ENCODE data around the gene NTPCR.

Gene NTPCR

GRCh38 chr1:232980355-232980978 lies 30.1 kb downstream of the NTPCR start:
- H3K36me3 ChIP-seq = peaks cover 26% of the 10 kb centered on the region
- H3K4me3 ChIP-seq (ENCODE audit: low read depth, low read length) = no peak overlapping the region
- peak; percentile 55 for TF ChIP-seq CTCF (IDR thresholded peaks at IDR 0.05; ENCODE audit: low read depth, low read length)
- H3K27me3 ChIP-seq (ENCODE audit: insufficient read depth, low read depth, severe bottlenecking) = no peaks in the 10 kb centered on the region
- peak; percentile 64 for DNase-seq
- H3K27ac ChIP-seq = no peak overlapping the region
- H3K9me3 ChIP-seq (ENCODE audit: severe bottlenecking) = no peaks in the 10 kb centered on the region

GRCh38 chr1:232980986-232981560 lies 30.7 kb downstream of the NTPCR start:
- no peak overlapping the region for H3K4me3 ChIP-seq (ENCODE audit: low read depth, low read length)
- H3K27ac ChIP-seq = no peak overlapping the region
- no peaks in the 10 kb centered on the region for H3K27me3 ChIP-seq (ENCODE audit: insufficient read depth, low read depth, severe bottlenecking)
- no peak for TF ChIP-seq CTCF (IDR thresholded peaks at IDR 0.05; ENCODE audit: low read depth, low read length)
- H3K9me3 ChIP-seq (ENCODE audit: severe bottlenecking) = no peaks in the 10 kb centered on the region
- DNase-seq = no peak
- H3K36me3 ChIP-seq = peaks cover 26% of the 10 kb centered on the region

- no peaks in the 10 kb centered on the region for H3K27me3 ChIP-seq (ENCODE audit: insufficient read depth, low read depth, severe bottlenecking)
- no peak for TF ChIP-seq CTCF (IDR thresholded peaks at IDR 0.05; ENCODE audit: low read depth, low read length)
- no peak overlapping the region for H3K27ac ChIP-seq
- H3K4me3 ChIP-seq (ENCODE audit: low read depth, low read length) = no peak overlapping the region
- peaks cover 14% of the 10 kb centered on the region; the same call in 1 of the 2 replicates for H3K36me3 ChIP-seq
- no peak for DNase-seq
- H3K9me3 ChIP-seq (ENCODE audit: severe bottlenecking) = no peaks in the 10 kb centered on the region
These were observed 32.0 kb downstream of the NTPCR start for GRCh38 chr1:232982238-232982944.

DNA sequence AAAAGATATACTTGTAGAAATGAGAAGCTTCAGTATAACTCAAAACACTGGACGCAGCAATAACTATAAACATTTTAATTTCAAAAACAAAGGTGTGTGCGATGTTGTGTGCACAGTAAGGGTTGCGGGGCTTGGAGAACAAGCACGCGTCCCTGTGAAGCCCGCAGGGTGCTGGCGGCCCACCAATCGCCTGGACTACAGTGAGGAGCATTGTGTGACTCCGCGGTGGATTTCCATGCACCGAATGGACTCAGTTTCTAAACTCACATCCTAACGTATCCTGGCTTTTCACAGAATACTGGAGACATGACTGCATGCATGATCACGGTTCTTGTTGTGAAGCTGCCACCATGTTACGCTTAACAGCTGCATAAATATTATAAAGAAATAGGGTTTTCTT lies 33.0 kb downstream of the NTPCR start:
- H3K36me3 ChIP-seq = peaks cover 8% of the 10 kb centered on the region; the same call in 1 of the 2 replicates
- no peak overlapping the region for H3K27ac ChIP-seq
- TF ChIP-seq CTCF (IDR thresholded peaks at IDR 0.05; ENCODE audit: low read depth, low read length) = no peak
- no peaks in the 10 kb centered on the region for H3K9me3 ChIP-seq (ENCODE audit: severe bottlenecking)
- H3K4me3 ChIP-seq (ENCODE audit: low read depth, low read length) = no peak overlapping the region
- no peak for DNase-seq
- no peaks in the 10 kb centered on the region for H3K27me3 ChIP-seq (ENCODE audit: insufficient read depth, low read depth, severe bottlenecking)

DNA sequence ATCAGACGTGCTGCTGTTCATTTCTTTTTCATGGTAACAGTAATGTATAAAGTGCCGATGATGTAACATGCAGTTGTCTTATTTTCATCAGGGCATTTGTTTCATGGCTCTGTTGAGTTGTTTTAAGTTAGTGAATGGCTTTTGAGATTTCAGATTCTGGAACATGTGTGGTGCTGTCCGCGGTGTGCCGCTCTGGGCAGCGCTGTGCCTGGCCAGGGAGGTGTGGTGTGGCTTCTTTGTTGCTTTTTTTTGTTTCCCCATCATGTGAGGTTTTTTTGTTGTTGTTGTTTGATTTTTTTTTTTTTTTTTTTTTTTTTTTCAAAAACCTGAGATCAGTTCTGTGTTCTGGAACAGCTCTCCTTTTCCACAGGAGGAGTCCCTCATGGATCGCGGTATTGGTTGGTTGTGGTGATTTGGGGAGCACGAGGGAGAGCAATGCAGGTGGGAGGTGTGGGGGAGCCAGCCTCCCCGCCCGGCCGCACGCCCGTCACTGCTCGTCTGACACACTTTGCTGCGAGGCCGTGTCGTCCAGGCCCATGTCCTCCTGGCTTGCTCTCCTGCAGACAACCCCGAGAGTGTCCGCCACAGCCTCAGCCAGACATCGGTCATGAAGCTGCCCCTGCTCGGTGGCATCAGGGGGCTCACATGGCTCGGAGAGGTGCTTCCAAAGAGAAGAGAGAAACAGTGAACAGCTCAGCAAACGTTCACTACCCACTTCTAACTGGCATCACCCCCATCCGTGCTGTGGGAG lies 33.6 kb downstream of the NTPCR start:
- Histone ChIP-seq H3K9me3 (ENCODE audit: severe bottlenecking) (no peaks in the 10 kb centered on the region), H3K36me3 (peaks cover 5% of the 10 kb centered on the region; the same call in 1 of the 2 replicates), H3K27ac (no peak overlapping the region), H3K27me3 (ENCODE audit: insufficient read depth, low read depth, severe bottlenecking) (no peaks in the 10 kb centered on the region), H3K4me3 (ENCODE audit: low read depth, low read length) (no peak overlapping the region)
- no peak for TF ChIP-seq CTCF (IDR thresholded peaks at IDR 0.05; ENCODE audit: low read depth, low read length)
- no peak for DNase-seq

Measured in WERI-Rb-1 (cell line).